PC-3 (cell line): ENCODE data around the gene POP5. TPM values are rescaled to one million over a fixed set of nuclear protein-coding genes. Genes with fewer than 3 reads are reported as not detected.

ENCODE experiments used
- ATAC-seq: fragments of 200-7000 bp; cut with Tn5 transposase; 2 replicates; pipeline ENCODE4 v1.9.1; 2020; ENCODE audit warnings: mild to moderate bottlenecking, moderate library complexity
- BruUV-seq: library from RNA; stranded (reverse); fragments of 400-500 nt; replicated peaks from 2 replicates; lab custom pipeline; 2021; lab: Mats Ljungman, UMichigan
- CTCF ChIA-PET: fragments of 300-600 bp; sonication (Branson Sonifier 250); formaldehyde crosslinking; loops from one replicate; lab custom pipeline; 2022; ENCODE audit warnings: antibody characterized with exemption; lab: Charles Lee
- POLR2A ChIA-PET: fragments of 300-600 bp; sonication (Branson Sonifier 250); formaldehyde crosslinking; loops from one replicate; lab custom pipeline; 2022; ENCODE audit warnings: antibody characterized with exemption; ENCODE audit not compliant: unreplicated experiment; lab: Charles Lee
- DNase-seq: peaks from one replicate; pipeline ENCODE4 v3.0.0-alpha.2; 2015
- H2AFZ ChIP-seq: fragments of 300-600 bp; sonication (generic); 2 replicates; pipeline ENCODE4 v1.6.0; 2016; ENCODE audit warnings: antibody characterized with exemption, low read length
- H3F3A ChIP-seq: fragments of 300-600 bp; sonication (generic); one replicate; pipeline ENCODE4 v1.6.0; 2017; ENCODE audit warnings: antibody characterized with exemption, low read length, control low read depth, mild to moderate bottlenecking; ENCODE audit not compliant: unreplicated experiment
- H3K27ac ChIP-seq: fragments of 300-600 bp; sonication (generic); 2 replicates; pipeline ENCODE4 v1.5.1; 2016; ENCODE audit warnings: mild to moderate bottlenecking, low read length
- H3K27me3 ChIP-seq: fragments of 300-600 bp; sonication (generic); 2 replicates; pipeline ENCODE4 v1.6.1; 2016; ENCODE audit warnings: low read length, mixed read lengths
- H3K36me3 ChIP-seq: fragments of 300-600 bp; sonication (generic); 2 replicates; pipeline ENCODE4 v1.6.1; 2016; ENCODE audit warnings: low read depth, mixed run types, low read length, mixed read lengths
- H3K4me1 ChIP-seq: fragments of 300-600 bp; sonication (generic); 2 replicates; pipeline ENCODE4 v1.5.1; 2016; ENCODE audit warnings: low read length; ENCODE audit not compliant: insufficient read depth
- H3K4me2 ChIP-seq: fragments of 300-600 bp; sonication (generic); 2 replicates; pipeline ENCODE4 v1.6.0; 2016; ENCODE audit warnings: low read length
- H3K4me3 ChIP-seq: fragments of 300-600 bp; sonication (generic); 2 replicates; pipeline ENCODE4 v1.5.1; 2016; ENCODE audit warnings: mild to moderate bottlenecking, low read length, mixed read lengths
- H3K79me2 ChIP-seq: fragments of 300-600 bp; sonication (generic); 2 replicates; pipeline ENCODE4 v1.6.1; 2017; ENCODE audit warnings: low read length, mixed read lengths
- H3K9ac ChIP-seq: fragments of 300-600 bp; sonication (generic); 2 replicates; pipeline ENCODE4 v1.6.0; 2016; ENCODE audit warnings: mild to moderate bottlenecking, low read length
- H3K9me2 ChIP-seq: fragments of 300-600 bp; sonication (generic); replicated peaks from 2 replicates; pipeline ENCODE4 v1.6.1; 2016; ENCODE audit warnings: mixed run types, low read length, mixed read lengths
- H3K9me3 ChIP-seq: fragments of 300-600 bp; sonication (generic); 2 replicates; pipeline ENCODE4 v1.6.1; 2016; ENCODE audit warnings: low read length, mixed read lengths
- H4K20me1 ChIP-seq: fragments of 300-600 bp; sonication (generic); 2 replicates; pipeline ENCODE4 v1.6.1; 2016; ENCODE audit warnings: low read length, mixed read lengths
- EZH2 ChIP-seq: fragments of 300-600 bp; sonication (generic); IDR thresholded peaks from one replicate; pipeline ENCODE4 v1.6.1; 2017; ENCODE audit warnings: antibody characterized with exemption, mild to moderate bottlenecking, low read length; ENCODE audit not compliant: unreplicated experiment
- EZH2phosphoT487 ChIP-seq: fragments of 300-600 bp; sonication (generic); IDR thresholded peaks from 2 replicates; pipeline ENCODE4 v1.6.1; 2018; ENCODE audit warnings: mild to moderate bottlenecking, antibody characterized with exemption, low read length, borderline replicate concordance
- intact Hi-C: fragments of 100-400 bp; cut with micrococcal nuclease; formaldehyde crosslinking; loops from 2 replicates; pipeline ENCODE4 v1.9.0; 2023
- total RNA-seq: library from RNA; depleted of rRNA; stranded (reverse); fragments of >200 nt; gene quantifications from 2 replicates; pipeline ENCODE4 v1.2.3, GENCODE V29; 2014
- TF ChIP-seq, protein P1 (sequence below): fragments of 300-600 bp; sonication (generic); conservative IDR thresholded peaks from 2 replicates; pipeline ENCODE4 v1.5.1; 2017; ENCODE audit warnings: antibody characterized with exemption, low read depth, mild to moderate bottlenecking, low read length

The POP5 gene
- total RNA-seq, 1 experiment from 2014 or later, result 89.8 TPM

DNA sequence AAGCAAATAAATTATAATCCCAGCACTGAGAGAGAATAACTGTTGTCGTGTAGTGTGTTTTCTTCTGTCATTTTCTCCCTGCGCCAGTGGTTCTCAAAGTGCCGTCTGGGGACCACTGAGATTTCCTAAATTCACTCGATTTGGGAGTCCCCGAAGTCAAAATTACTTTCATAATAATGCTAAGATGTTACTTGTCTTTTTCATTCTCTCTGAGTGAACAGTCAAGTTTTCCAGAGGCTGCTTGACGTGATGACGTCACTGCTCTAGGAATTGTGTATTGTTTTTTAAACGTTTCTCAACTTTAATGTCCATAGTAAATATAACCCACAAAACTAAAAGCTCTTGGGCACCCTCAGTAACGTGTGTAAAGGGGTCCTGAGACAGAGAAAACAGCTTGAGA lies 796 bp upstream of the POP5 start:
- Histone ChIP-seq H2AFZ (peak overlapping the region; percentile 82), H3K4me3 (peak overlapping the region; percentile 95), H4K20me1 (no peaks in the 10 kb centered on the region), H3K79me2 (peaks cover 23% of the 10 kb centered on the region), H3K9me2 (no peaks in the 10 kb centered on the region), H3K27me3 (no peaks in the 10 kb centered on the region), H3K36me3 (peaks cover 26% of the 10 kb centered on the region), H3K9me3 (no peaks in the 10 kb centered on the region), H3K4me1 (peaks cover 15% of the 10 kb centered on the region), H3F3A (no peaks in the 10 kb centered on the region), H3K27ac (no peak overlapping the region), H3K4me2 (peak overlapping the region; percentile 92), H3K9ac (peak overlapping the region; percentile 52)
- TF ChIP-seq, protein P1, sequence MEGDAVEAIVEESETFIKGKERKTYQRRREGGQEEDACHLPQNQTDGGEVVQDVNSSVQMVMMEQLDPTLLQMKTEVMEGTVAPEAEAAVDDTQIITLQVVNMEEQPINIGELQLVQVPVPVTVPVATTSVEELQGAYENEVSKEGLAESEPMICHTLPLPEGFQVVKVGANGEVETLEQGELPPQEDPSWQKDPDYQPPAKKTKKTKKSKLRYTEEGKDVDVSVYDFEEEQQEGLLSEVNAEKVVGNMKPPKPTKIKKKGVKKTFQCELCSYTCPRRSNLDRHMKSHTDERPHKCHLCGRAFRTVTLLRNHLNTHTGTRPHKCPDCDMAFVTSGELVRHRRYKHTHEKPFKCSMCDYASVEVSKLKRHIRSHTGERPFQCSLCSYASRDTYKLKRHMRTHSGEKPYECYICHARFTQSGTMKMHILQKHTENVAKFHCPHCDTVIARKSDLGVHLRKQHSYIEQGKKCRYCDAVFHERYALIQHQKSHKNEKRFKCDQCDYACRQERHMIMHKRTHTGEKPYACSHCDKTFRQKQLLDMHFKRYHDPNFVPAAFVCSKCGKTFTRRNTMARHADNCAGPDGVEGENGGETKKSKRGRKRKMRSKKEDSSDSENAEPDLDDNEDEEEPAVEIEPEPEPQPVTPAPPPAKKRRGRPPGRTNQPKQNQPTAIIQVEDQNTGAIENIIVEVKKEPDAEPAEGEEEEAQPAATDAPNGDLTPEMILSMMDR, result no peak
- TF ChIP-seq EZH2phosphoT487, result no peak
- TF ChIP-seq EZH2, result no peak
- CTCF ChIA-PET, result interaction anchor here (3.6 kb wide), 1 partner anchor 67 kb away, joined by 37 read pairs; no protein-coding TSS in a partner anchor
- no peak for ATAC-seq
- no TSS peak for BruUV-seq
- DNase-seq, result peak; percentile 25
- intact Hi-C loops, result loop anchor here (1.0 to 10.0 kb wide), 2 partner anchors 105 to 533 kb away; partner anchors contain the start of gene MLEC
- POLR2A ChIA-PET, result interaction anchor here (0.7 kb wide), 1 partner anchor 67 kb away, joined by 5 read pairs; no protein-coding TSS in a partner anchor

DNA sequence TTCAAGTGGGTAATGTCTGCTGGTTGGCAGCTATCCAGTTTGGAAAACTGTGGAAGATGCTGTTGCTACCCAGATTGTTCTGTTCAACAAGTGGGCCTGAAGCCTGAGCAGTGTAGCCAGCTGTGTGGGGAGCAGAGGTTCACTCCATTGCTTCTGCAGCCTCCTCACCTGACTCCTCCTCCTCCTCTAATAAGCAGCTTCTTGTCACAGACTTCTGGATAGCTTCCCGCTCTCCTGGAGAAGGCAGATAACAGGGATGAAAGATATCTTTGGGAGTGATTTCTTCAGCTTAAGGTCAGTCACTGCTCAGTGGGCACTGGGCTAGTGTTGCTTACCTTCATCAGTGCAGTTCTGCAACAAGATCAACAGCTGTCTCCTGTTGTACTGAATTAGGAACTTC lies 2.0 kb downstream of the POP5 start:
- Histone ChIP-seq H3K79me2 (peaks cover 23% of the 10 kb centered on the region), H4K20me1 (no peaks in the 10 kb centered on the region), H3K27me3 (no peaks in the 10 kb centered on the region), H3K27ac (no peak overlapping the region), H3K9me3 (no peaks in the 10 kb centered on the region), H2AFZ (no peak overlapping the region), H3F3A (peaks cover 8% of the 10 kb centered on the region), H3K36me3 (peaks cover 49% of the 10 kb centered on the region), H3K4me2 (no peak overlapping the region), H3K4me1 (peaks cover 14% of the 10 kb centered on the region), H3K9me2 (no peaks in the 10 kb centered on the region), H3K9ac (no peak overlapping the region), H3K4me3 (no peak overlapping the region)
- TF ChIP-seq EZH2phosphoT487 (no peak), EZH2 (no peak)
- TF ChIP-seq, protein P1, result no peak
- CTCF ChIA-PET, result no interaction called here
- DNase-seq (no peak), ATAC-seq (no peak)
- POLR2A ChIA-PET, result no interaction called here
- no TSS peak for BruUV-seq
- intact Hi-C loops, result no loop called here

DNA sequence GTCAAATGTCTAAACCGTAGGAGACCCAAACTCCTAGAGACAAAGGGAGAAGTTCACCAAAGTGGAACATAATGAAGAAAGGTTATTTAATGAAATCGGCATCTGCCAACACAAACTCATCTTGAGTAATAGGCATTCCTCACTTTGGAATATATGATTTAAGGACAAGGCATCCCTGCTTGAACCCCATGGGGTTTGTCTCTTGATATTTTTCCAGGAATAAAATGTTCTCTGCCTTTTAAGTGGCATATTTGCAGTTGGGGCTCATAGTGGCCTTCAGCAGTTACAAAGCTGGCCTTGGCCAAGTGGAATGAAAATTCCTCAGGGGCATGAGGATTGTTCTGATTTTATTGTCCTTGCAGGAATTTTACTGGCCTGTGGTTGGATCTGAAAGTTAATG lies 7.1 kb downstream of the POP5 start:
- H3K4me3 ChIP-seq, result no peak overlapping the region
- H3K4me1 ChIP-seq, result no peaks in the 10 kb centered on the region
- CTCF ChIA-PET, result no interaction called here
- no peaks in the 10 kb centered on the region for H3K27me3 ChIP-seq
- H2AFZ ChIP-seq, result no peak overlapping the region
- no peaks in the 10 kb centered on the region for H4K20me1 ChIP-seq
- peaks cover 2% of the 10 kb centered on the region; the same call in 1 of the 2 replicates for H3K79me2 ChIP-seq
- ATAC-seq (no peak), DNase-seq (no peak)
- TF ChIP-seq EZH2 (no peak), EZH2phosphoT487 (no peak)
- TF ChIP-seq, protein P1, result no peak
- H3K9ac ChIP-seq, result no peak overlapping the region
- no peak overlapping the region for H3K4me2 ChIP-seq
- no peaks in the 10 kb centered on the region for H3K9me3 ChIP-seq
- peaks cover 11% of the 10 kb centered on the region for H3F3A ChIP-seq
- H3K27ac ChIP-seq, result no peak overlapping the region
- POLR2A ChIA-PET, result no interaction called here
- no TSS peak for BruUV-seq
- no peaks in the 10 kb centered on the region for H3K9me2 ChIP-seq
- peaks cover 84% of the 10 kb centered on the region for H3K36me3 ChIP-seq
- intact Hi-C loops, result no loop called here
